ENCODE results near the gene C19orf33. TPM values are rescaled to one million over a fixed set of nuclear protein-coding genes. Genes with fewer than 3 reads are reported as not detected.
A peak's percentile ranks its signal among the peaks of the same experiment; 100 is the strongest.

Gene C19orf33
- total RNA-seq, 3 donors from 2014 or later (not counting 1 experiment from before 2014, with no cell fraction given), result 1.5 to 4.0 TPM; not detected in 1

GRCh38 chr19:38318660-38319059, 14.6 kb downstream of the C19orf33 start:
- TF ChIP-seq CTCF (IDR thresholded peaks at IDR 0.05), result no peak
- no peaks in the 10 kb centered on the region for H3K27me3 ChIP-seq (ENCODE audit: control insufficient read depth, insufficient read depth, low read length)
- no peaks in the 10 kb centered on the region for H3K9me3 Mint-ChIP-seq
- ATAC-seq (no peak), DNase-seq (no peak)
- H3K4me3 Mint-ChIP-seq, result peak overlapping the region; percentile 55
- H3K4me1 ChIP-seq (ENCODE audit: control insufficient read depth, insufficient read depth, low read length), result peaks cover 56% of the 10 kb centered on the region
- H3K27ac ChIP-seq (ENCODE audit: low read length), result no peak overlapping the region
- peaks cover 0 to 22% of the 10 kb centered on the region in 2 donors for H3K27me3 Mint-ChIP-seq (ENCODE audit: low read depth in 2 of 2)
- H3K4me1 Mint-ChIP-seq, result peaks cover 15 to 28% of the 10 kb centered on the region in 2 donors
- H3K9me3 ChIP-seq (ENCODE audit: control insufficient read depth, insufficient read depth, low read length), result no peaks in the 10 kb centered on the region
- no peak overlapping the region for H3K4me3 ChIP-seq (ENCODE audit: low read length)
- no peak overlapping the region for H3K27ac Mint-ChIP-seq
- no peaks in the 10 kb centered on the region for H3K36me3 Mint-ChIP-seq
- intact Hi-C loops (cut with micrococcal nuclease), result loop anchor here (5.0 to 10.0 kb wide), 2 partner anchors 411 to 1104 kb away; partner anchors contain the start of genes SIPA1L3, WDR87, ZNF383 and ZNF585B
- WGBS (ENCODE audit: insufficient coverage), result 54% methylated on average over 6 of the region's 6 CpGs
- H3K36me3 ChIP-seq (ENCODE audit: control insufficient read depth, insufficient read depth, low read length), result no peaks in the 10 kb centered on the region

GRCh38 chr19:38319421-38320258, 15.6 kb downstream of the C19orf33 start, which contains the start of gene KCNK6:
Gene KCNK6, plus strand, starts transcription at chr19:38319845. Its CDS starts 106 bp downstream, at chr19:38319951.
- H3K27ac Mint-ChIP-seq, result peak within 1 kb of the TSS in 1 of 2 donors; percentile 68
- Histone ChIP-seq H3K4me1 (ENCODE audit: control insufficient read depth, insufficient read depth, low read length) (peaks cover 55% of the 10 kb centered on the region), H3K27me3 (ENCODE audit: control insufficient read depth, insufficient read depth, low read length) (no peaks in the 10 kb centered on the region), H3K4me3 (ENCODE audit: low read length) (peak within 1 kb of the TSS; percentile 47), H3K27ac (ENCODE audit: low read length) (no peak within 1 kb of the TSS), H3K36me3 (ENCODE audit: control insufficient read depth, insufficient read depth, low read length) (no peaks in the 10 kb centered on the region), H3K9me3 (ENCODE audit: control insufficient read depth, insufficient read depth, low read length) (no peaks in the 10 kb centered on the region)
- intact Hi-C loops (cut with micrococcal nuclease), result loop anchor here (5.0 to 10.0 kb wide), 2 partner anchors 412 to 1105 kb away; partner anchors contain the start of genes SIPA1L3, WDR87, ZNF383 and ZNF585B
- no peak for TF ChIP-seq CTCF (IDR thresholded peaks at IDR 0.05)
- H3K27me3 Mint-ChIP-seq (ENCODE audit: low read depth in 2 of 2), result peaks cover 0 to 22% of the 10 kb centered on the region in 2 donors
- H3K9me3 Mint-ChIP-seq, result no peaks in the 10 kb centered on the region
- ATAC-seq (no peak), DNase-seq (peak; percentile 30 to 62)
- 6% methylated on average over 73 of the region's 76 CpGs for WGBS (ENCODE audit: insufficient coverage)
- no peaks in the 10 kb centered on the region for H3K36me3 Mint-ChIP-seq
- peaks cover 15 to 25% of the 10 kb centered on the region in 2 donors for H3K4me1 Mint-ChIP-seq
- peak within 1 kb of the TSS; percentile 81 for H3K4me3 Mint-ChIP-seq

GRCh38 chr19:38320969-38321339, 16.9 kb downstream of the C19orf33 start:
- H3K9me3 ChIP-seq (ENCODE audit: control insufficient read depth, insufficient read depth, low read length), result no peaks in the 10 kb centered on the region
- Mint-ChIP-seq H3K9me3 (no peaks in the 10 kb centered on the region), H3K4me1 (peaks cover 15 to 25% of the 10 kb centered on the region in 2 donors), H3K36me3 (no peaks in the 10 kb centered on the region), H3K27me3 (ENCODE audit: low read depth in 2 of 2) (peaks cover 0 to 22% of the 10 kb centered on the region in 2 donors), H3K4me3 (peak overlapping the region; percentile 68), H3K27ac (peak overlapping the region in 1 of 2 donors; percentile 54)
- H3K27ac ChIP-seq (ENCODE audit: low read length), result no peak overlapping the region
- peaks cover 45% of the 10 kb centered on the region for H3K4me1 ChIP-seq (ENCODE audit: control insufficient read depth, insufficient read depth, low read length)
- intact Hi-C loops (cut with micrococcal nuclease), result no loop called here
- H3K27me3 ChIP-seq (ENCODE audit: control insufficient read depth, insufficient read depth, low read length), result no peaks in the 10 kb centered on the region
- no peak overlapping the region for H3K4me3 ChIP-seq (ENCODE audit: low read length)
- DNase-seq (no peak), ATAC-seq (no peak)
- H3K36me3 ChIP-seq (ENCODE audit: control insufficient read depth, insufficient read depth, low read length), result no peaks in the 10 kb centered on the region
- TF ChIP-seq CTCF (IDR thresholded peaks at IDR 0.05), result no peak
- WGBS (ENCODE audit: insufficient coverage), result 96% methylated on average over 3 of the region's 3 CpGs

Data from natural killer cell (primary cell).